NCI-H524 treated with DMSO at 0.1 percent for 48 hours (cell line): ENCODE results near the gene HDAC1.
"Not testable (repeated sequence)": the region's sequence is repeated elsewhere in the genome, so short reads cannot be mapped to it uniquely, and the experiment has no call there.

Experiments used
- DNase-seq: peaks from one replicate; lab custom pipeline; 2025; lab: John Stamatoyannopoulos, UW

HDAC1 gene

GRCh38 chr1:32349211-32349708 lies 57.4 kb downstream of the HDAC1 start:
- DNase-seq = no peak

- DNase-seq = no peak
These were observed 59.0 kb downstream of the HDAC1 start for GRCh38 chr1:32350785-32351398.

GRCh38 chr1:32351399-32352238 lies 59.7 kb downstream of the HDAC1 start:
- DNase-seq = peak; percentile 60

GRCh38 chr1:32352239-32352745 lies 60.4 kb downstream of the HDAC1 start:
- no peak for DNase-seq

GRCh38 chr1:32352831-32353383 lies 61.0 kb downstream of the HDAC1 start:
- no peak for DNase-seq

GRCh38 chr1:32353431-32353830 lies 61.5 kb downstream of the HDAC1 start:
- no peak for DNase-seq

GRCh38 chr1:32353886-32354570 lies 62.1 kb downstream of the HDAC1 start:
- no peak for DNase-seq

GRCh38 chr1:32355778-32356177 lies 63.9 kb downstream of the HDAC1 start:
- not testable (repeated sequence) for DNase-seq

GRCh38 chr1:32356478-32356877 lies 64.6 kb downstream of the HDAC1 start:
- DNase-seq = no peak

- DNase-seq = no peak
These were observed 65.7 kb downstream of the HDAC1 start for GRCh38 chr1:32357614-32358013.

GRCh38 chr1:32358435-32358834 lies 66.6 kb downstream of the HDAC1 start:
- no peak for DNase-seq

- DNase-seq = no peak
These were observed 69.4 kb downstream of the HDAC1 start for GRCh38 chr1:32361308-32361673.

GRCh38 chr1:32361674-32362473 lies 70.0 kb downstream of the HDAC1 start:
- DNase-seq = no peak

GRCh38 chr1:32362474-32363313 lies 70.8 kb downstream of the HDAC1 start, which contains the start of the genes FAM229A and TSSK3:
TSS of gene FAM229A (minus strand) at chr1:32362485. CDS start at chr1:32362091, 394 bp downstream.
TSS of gene TSSK3 (plus strand) at chr1:32362539. CDS start at chr1:32362702, 163 bp downstream.
- no peak for DNase-seq

- no peak for DNase-seq
These were observed 71.8 kb downstream of the HDAC1 start for GRCh38 chr1:32363713-32364112.

- DNase-seq = no peak
These were observed 73.0 kb downstream of the HDAC1 start for GRCh38 chr1:32364836-32365235.

GRCh38 chr1:32365445-32365844 lies 73.6 kb downstream of the HDAC1 start:
- no peak for DNase-seq

GRCh38 chr1:32367912-32368635 lies 76.2 kb downstream of the HDAC1 start:
- no peak for DNase-seq

- DNase-seq = no peak
These were observed 80.4 kb downstream of the HDAC1 start for GRCh38 chr1:32372149-32372756.
